Fibroblast of upper back skin (primary cell): Measurements from ENCODE around the gene RASA3.
A peak's percentile ranks its signal among the peaks of the same experiment; 100 is the strongest.
"Not testable (repeated sequence)": the region's sequence is repeated elsewhere in the genome, so short reads cannot be mapped to it uniquely, and the experiment has no call there.

Experiments
- DNase-seq: peaks from one replicate; pipeline ENCODE4 v3.0.0-alpha.2; 2013

Gene RASA3

GRCh38 chr13:113996912-113997745, 135.3 kb downstream of the RASA3 start:
- no peak for DNase-seq

- no peak for DNase-seq
Measured at GRCh38 chr13:113996081-113996911, 136.1 kb downstream of the RASA3 start.

GRCh38 chr13:113995051-113995601, 137.3 kb downstream of the RASA3 start:
- no peak for DNase-seq

GRCh38 chr13:113992276-113993005, 140.0 kb downstream of the RASA3 start:
- no peak for DNase-seq

GRCh38 chr13:113991676-113992179, 140.7 kb downstream of the RASA3 start:
- DNase-seq: no peak

- no peak for DNase-seq
Measured at GRCh38 chr13:113991191-113991669, 141.2 kb downstream of the RASA3 start.

- no peak for DNase-seq
Measured at GRCh38 chr13:113990321-113990837, 142.0 kb downstream of the RASA3 start.

GRCh38 chr13:113989585-113990300, 142.7 kb downstream of the RASA3 start:
- DNase-seq: no peak

- DNase-seq: not testable (repeated sequence)
Measured at GRCh38 chr13:113988859-113989258, 143.6 kb downstream of the RASA3 start.

- no peak for DNase-seq
Measured at GRCh38 chr13:113982296-113982661, 150.1 kb downstream of the RASA3 start.

- DNase-seq: no peak
Measured at GRCh38 chr13:113981611-113982295, 150.7 kb downstream of the RASA3 start.

GRCh38 chr13:113981194-113981605, 151.2 kb downstream of the RASA3 start:
- DNase-seq: no peak

GRCh38 chr13:113980489-113981064, 151.8 kb downstream of the RASA3 start:
- no peak for DNase-seq

- no peak for DNase-seq
Measured at GRCh38 chr13:113979791-113980471, 152.5 kb downstream of the RASA3 start.

GRCh38 chr13:113978741-113979481, 153.5 kb downstream of the RASA3 start:
- DNase-seq: no peak

GRCh38 chr13:113977976-113978375, 154.4 kb downstream of the RASA3 start:
- no peak for DNase-seq

GRCh38 chr13:113976711-113977684, 155.4 kb downstream of the RASA3 start:
- peak; percentile 83 for DNase-seq

- no peak for DNase-seq
Measured at GRCh38 chr13:113975416-113975815, 157.0 kb downstream of the RASA3 start.
